ENCODE data around the gene RAB35. TPM values are rescaled to one million over a fixed set of nuclear protein-coding genes. Genes with fewer than 3 reads are reported as not detected.

Gene RAB35
- total and polyA plus RNA-seq, 9 of the 15 experiments (the other 6 are each of a cell fraction or from before 2014, with no cell fraction given): 0.65 to 76.3 (median 38.9) TPM

GRCh38 chr12:120116792-120117651 is 469 bp upstream of the RAB35 start (continued):
- peak; percentile 64; the same call in 1 of the 2 replicates for TF ChIP-seq PKNOX1 (IDR thresholded peaks at IDR 0.05)
- peak; percentile 98 for TF ChIP-seq ZBTB2 (IDR thresholded peaks at IDR 0.05)
- no peak for TF ChIP-seq ZNF318 (IDR thresholded peaks at IDR 0.05; ENCODE audit: borderline replicate concordance in 1 of 2, low read depth in 1 of 2)
- no peak for TF ChIP-seq ZNF24 (IDR thresholded peaks at IDR 0.05)
- peak; percentile 43; the same call in 1 of the 2 replicates for TF ChIP-seq DIDO1 (tag; IDR thresholded peaks at IDR 0.05; ENCODE audit: low read depth)
- peak; percentile 62; the same call in 1 of the 2 replicates for TF ChIP-seq SAFB (IDR thresholded peaks at IDR 0.05; ENCODE audit: borderline replicate concordance, low read depth, low read length)
- peak; percentile 90 for TF ChIP-seq KDM5B (IDR thresholded peaks at IDR 0.05; ENCODE audit: insufficient replicate concordance, low read depth, low read length)
- TF ChIP-seq TFAM (CRISPR knock-in tag; conservative IDR thresholded peaks at IDR 0.05): no peak
- no peak for TF ChIP-seq FOXK1 (CRISPR knock-in tag; IDR thresholded peaks at IDR 0.05; ENCODE audit: borderline replicate concordance)
- TF ChIP-seq ZBTB1 (CRISPR knock-in tag; IDR thresholded peaks at IDR 0.05; ENCODE audit: borderline replicate concordance, low read depth): peak; percentile 29; the same call in 1 of the 2 replicates
- 0 out of 2 replicates have a peak, but pooled peaks have one; percentile 13 for TF ChIP-seq ETV1 (tag; conservative IDR thresholded peaks at IDR 0.05; ENCODE audit: low read depth)
- peak; percentile 36 for TF ChIP-seq CHD1 (IDR thresholded peaks at IDR 0.05; ENCODE audit: low read length)
- peak; percentile 91 for TF ChIP-seq EP400 (IDR thresholded peaks at IDR 0.05)
